Skin epidermis (tissue), 12 donors: ENCODE measurements around the gene MYRIP.
A peak's percentile ranks its signal among the peaks of the same experiment; 100 is the strongest.
"Not testable (repeated sequence)": the region's sequence is repeated elsewhere in the genome, so short reads cannot be mapped to it uniquely, and the experiment has no call there.

ENCODE experiments used
- H3K27ac ChIP-seq, 21 experiments: fragments of 200-600 bp; sonication (generic) in 11 of 21; one replicate each; pipeline ENCODE4 v1.5.0; 2020; ENCODE audit warnings: mild to moderate bottlenecking in 3 of 21, inconsistent platforms in 2 of 21, moderate library complexity in 2 of 21
- H3K4me3 ChIP-seq, 7 experiments: fragments of 200-600 bp; sonication (generic) in 2 of 7; one replicate each; pipeline ENCODE4 v1.5.0; 2020; ENCODE audit warnings: inconsistent platforms in 2 of 7, mild to moderate bottlenecking in 2 of 7, moderate library complexity in 1 of 7

Gene MYRIP

DNA sequence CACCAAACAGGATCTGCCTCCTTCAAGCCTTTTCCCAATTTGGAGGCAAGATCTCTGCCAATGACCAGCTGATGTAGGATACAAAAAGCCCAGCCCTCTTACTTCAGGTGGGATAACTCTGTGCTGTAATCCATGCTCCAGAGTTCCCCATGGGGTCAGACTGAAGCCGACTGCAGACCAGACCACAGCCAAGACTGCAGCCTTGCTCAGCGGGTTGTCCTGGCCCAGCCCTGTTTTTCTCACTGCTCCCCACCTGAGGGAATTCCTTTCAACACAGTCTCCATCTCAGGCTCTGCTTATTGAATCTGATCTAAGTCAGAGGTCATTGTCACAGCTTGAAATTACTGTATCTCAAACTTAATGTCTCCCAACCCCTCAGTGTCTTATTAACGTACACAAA is 207.0 kb downstream of the MYRIP start:
- Histone ChIP-seq H3K27ac (no peak overlapping the region), H3K4me3 (no peak overlapping the region)

DNA sequence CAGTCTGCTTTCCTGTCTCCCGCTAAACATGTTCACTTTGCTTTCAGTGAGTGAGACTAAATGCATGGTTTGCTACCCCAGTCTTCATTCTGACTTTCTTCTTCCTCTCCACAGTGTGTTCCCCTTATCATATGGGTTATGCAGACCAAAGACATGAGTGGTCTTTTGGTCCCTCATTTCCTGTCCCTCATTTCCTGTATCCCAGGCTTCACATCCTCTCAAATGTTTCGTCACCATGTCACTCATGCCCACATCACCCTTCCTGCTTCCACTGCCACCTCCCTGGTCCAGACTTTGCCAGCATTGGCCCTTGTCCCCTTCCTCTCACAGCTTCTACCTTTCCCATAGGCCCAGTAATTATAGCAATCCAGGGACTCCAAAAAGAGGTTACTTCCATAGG is 209.0 kb downstream of the MYRIP start:
- Histone ChIP-seq H3K4me3 (no peak overlapping the region), H3K27ac (no peak overlapping the region)

DNA sequence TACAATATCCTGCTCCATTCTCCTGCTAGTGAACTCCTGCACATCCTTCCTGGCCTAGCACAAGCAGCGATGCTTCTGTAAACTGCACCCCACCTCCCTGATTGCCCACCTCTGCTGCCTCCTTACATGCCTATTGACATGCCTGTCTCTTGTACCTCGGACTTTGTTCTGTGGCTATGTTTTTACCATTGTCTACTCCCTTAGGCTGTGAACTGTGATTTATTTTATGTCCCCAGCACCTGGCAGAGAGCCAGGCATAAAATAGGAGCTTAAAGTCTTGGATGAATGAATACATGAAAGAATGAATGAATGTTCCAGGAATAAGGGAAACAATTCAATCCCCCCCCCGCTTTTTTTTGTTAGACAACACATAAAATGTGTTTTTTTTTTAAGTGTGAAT is 210.0 kb downstream of the MYRIP start:
- Histone ChIP-seq H3K27ac (no peak overlapping the region), H3K4me3 (no peak overlapping the region)

DNA sequence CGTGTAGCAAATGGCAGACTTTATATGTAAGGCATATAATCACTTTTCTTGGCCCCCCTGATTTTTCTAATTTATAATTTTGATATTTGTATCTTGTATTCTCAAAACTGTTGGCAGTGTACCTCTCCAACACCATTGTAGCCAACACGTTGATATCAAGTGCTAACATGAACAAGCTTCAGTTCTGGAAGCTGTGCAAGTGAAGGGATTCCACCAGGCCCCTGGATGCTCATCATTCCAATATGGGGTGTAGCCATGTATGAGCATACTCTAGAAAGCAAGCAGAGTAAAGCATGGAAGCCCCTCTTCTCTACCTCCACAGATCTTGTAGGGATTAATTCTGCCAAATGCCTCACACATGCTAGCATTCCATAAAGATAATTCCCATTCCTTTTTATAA is 211.3 kb downstream of the MYRIP start:
- no peak overlapping the region for H3K27ac ChIP-seq
- no peak overlapping the region for H3K4me3 ChIP-seq

DNA sequence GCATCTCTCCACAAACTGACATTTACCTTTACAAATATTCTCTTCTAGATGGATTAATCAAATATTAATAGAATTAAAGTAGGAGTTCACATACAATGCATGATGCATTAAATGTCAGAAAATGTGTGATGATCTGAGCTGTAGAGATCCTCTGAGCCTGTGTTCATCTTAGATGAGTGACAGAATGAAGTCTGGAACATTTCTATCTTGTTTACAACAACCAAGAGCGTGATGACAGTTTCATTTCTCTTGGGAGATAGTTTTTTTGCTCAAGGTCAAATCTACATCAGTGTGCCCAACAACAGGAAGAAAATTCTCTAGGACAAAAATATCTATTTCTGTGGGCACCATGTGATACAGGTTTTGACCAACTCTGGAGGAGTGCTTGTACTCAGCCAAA is 211.9 kb downstream of the MYRIP start:
- Histone ChIP-seq H3K4me3 (no peak overlapping the region), H3K27ac (no peak overlapping the region)

DNA sequence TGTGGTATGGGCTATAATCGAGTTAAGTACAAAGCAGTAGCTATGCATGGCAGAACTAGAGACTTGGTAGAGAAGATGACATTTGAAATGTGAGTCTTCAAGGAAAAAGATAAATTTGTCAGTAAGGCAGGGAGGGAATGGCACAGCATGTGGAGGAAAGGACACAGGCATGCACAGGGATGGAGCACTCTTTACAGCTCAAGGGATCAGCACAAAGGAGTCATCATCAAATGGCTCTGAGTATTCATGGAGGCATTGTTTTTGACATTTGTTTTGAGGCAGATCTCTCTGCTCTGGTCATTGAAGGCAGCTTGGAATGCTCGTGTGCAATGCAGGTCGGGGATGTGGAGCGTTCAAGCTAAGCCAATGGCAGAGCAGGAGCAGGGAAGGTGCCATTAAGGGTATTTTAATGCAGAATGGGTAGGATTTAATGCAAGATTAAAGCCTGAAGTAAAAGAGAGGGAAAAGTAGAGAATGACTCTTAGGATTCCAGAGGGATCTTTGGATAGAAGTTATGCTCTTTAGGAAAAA is 213.0 kb downstream of the MYRIP start:
- H3K27ac ChIP-seq = no peak overlapping the region
- H3K4me3 ChIP-seq = no peak overlapping the region

DNA sequence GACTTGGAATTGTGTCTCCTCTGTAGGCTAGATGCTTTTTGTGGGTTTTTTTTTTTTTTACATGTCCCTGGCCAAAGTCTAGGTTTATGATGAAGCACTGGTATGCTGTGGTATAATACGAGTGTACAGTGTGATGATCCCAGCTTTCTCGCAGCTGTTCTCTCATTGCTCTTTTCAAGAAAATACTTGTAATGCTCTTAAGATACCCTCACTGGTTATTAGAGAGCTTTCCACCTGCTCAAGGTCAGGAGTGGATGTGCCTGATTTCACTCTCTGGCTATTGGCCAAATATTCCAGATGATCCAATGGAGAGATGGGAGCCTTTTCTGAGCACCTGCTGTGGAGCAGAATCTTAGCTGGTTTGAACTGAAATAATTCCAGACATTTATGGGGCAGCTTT is 215.1 kb downstream of the MYRIP start:
- H3K4me3 ChIP-seq = no peak overlapping the region
- no peak overlapping the region for H3K27ac ChIP-seq

DNA sequence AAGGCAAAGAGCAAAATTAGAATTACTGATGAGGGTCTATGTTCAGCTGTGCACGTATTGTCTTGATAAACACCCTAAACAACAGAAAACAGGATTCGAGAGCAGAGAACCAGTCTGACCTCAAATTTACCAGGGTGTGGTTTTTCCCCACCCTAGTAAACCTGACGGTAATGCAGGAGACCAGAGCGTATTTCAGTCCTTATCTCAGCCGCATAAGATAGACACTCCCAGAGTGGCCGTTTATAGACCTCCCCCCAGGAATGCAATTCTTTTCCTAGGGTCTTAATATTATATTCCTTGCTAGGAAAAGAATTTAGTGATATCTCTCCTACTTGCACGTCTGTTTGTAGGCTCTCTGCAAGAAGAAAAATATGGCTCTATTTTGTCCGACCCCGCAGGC is 216.5 kb downstream of the MYRIP start:
- H3K4me3 ChIP-seq, H3K27ac ChIP-seq: not testable (repeated sequence)

DNA sequence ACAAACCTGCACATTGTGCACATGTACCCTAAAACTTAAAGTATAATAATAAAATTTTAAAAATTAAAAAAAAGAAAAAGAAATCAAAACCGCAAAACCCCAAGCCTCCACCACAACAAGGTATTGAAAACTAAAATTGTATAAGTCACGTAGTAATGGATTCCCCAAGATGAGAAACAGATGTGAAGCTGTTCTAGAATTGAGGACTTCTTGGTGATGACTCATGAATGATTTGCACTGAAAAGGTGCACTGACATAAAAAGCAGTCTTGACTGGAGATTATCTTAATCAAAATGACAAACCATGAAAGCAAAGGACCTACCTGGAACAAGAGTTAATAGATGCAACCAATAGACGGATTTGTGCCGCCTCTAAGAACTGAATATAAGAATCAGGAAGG is 225.8 kb downstream of the MYRIP start:
- H3K27ac ChIP-seq = no peak overlapping the region
- H3K4me3 ChIP-seq = no peak overlapping the region

DNA sequence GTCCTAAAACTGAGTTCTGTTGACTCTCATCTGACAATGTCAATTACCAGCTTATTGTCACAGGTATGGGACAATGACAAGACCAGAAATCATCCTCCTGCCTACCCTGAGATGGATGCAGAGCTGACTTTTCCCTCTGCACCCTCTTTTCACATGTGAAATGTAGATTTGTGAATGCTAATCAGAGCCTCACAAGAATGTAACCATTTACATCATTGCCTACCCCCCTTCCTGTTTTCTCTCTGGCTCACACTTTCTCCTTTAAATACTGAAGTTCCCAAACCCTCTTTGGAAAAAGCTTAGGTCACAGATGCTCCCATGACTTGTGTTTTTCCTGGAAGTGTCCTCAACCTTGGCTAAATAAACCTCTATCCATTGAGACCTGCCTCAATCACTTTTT is 228.2 kb downstream of the MYRIP start:
- H3K4me3 ChIP-seq = no peak overlapping the region
- no peak overlapping the region for H3K27ac ChIP-seq

DNA sequence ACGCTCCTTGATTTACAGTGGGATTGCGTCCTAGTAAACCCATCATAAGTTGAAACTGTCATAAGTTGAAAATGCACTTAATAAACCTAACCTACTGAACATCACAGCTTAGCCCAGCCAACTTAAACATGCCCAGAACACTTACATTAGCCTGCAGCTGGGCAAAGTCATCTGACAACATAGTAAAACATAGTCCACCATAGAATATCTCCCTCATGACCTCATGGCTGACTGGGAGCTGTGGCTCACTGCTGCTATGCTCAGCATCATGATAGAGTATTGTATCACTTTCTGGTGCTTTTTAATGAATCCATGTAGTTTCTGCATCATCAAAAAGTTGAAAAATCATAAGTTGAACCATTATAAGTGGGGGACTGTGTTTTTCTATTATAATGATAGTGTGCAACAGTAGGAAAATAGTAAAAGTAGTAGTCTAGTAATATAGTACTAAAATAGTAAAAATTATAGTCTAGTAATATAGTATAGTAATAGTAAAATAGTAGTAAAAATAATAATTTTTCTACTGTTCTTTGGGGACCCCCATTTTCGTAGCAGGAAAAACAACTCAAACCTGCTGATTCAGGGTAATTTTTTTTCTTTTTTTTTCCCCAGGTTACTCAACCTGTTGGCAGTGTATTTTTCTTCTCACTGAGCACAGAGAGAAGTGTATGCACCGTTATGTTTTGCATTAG is 233.5 kb downstream of the MYRIP start:
- Histone ChIP-seq H3K4me3 (no peak overlapping the region), H3K27ac (no peak overlapping the region)

DNA sequence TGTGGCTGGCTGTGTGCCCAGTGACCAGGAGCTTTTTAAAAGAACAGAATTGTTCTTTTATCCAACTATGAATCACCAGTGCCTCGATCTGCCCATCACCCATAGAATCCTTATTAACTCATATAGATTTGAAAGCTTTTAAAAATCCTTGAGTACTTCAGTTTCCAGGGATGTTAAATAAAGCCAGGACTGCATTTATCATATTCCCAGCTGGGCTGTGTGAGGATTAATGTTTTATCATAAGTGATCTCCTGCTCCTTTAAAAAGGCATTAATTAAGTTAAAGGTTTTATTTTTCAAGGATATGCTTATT is 234.0 kb downstream of the MYRIP start:
- no peak overlapping the region for H3K4me3 ChIP-seq
- H3K27ac ChIP-seq = no peak overlapping the region

DNA sequence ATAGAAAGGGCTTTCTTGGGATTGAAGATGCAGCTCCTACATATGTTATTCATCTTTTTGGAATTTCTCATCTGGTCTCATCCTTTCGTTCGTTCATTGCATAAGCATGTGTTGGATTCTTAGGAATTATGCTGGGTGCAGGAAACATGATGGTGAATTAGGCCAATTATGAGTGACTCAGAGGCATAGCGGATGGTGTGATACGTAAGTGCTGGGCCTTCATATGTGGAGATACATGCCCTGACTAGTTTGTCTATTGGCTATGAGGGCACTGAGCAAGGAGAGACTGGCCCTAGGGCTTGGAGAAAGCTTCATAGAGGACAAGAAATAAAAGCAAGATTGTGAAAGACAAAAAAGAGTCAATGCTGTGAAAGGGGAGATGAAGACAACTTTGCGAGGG is 235.1 kb downstream of the MYRIP start:
- peak overlapping the region in 4 of 21 experiments; percentile 24 to 57 (median 48) for H3K27ac ChIP-seq
- no peak overlapping the region for H3K4me3 ChIP-seq

DNA sequence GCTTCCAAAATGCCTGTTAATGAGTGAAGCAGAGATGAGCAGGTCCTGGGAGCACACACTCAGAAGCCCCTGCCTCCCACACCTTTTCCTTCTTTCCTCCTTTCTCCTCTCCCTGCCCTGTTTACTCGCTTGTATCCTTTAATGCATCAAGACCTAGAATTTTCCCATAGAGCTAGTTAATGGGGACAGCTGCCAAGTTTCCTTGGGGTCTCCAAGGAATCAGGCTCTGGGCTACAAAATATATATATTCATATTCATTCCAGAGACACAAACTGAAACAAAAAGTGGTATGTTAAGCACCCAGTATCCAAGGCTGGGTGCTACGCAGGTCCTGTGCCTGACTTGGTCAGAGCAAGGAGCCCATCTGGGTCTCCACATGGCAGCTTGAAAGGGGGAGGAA is 235.6 kb downstream of the MYRIP start:
- Histone ChIP-seq H3K27ac (peak overlapping the region in 5 of 21 experiments; percentile 15 to 57 (median 48)), H3K4me3 (no peak overlapping the region)

DNA sequence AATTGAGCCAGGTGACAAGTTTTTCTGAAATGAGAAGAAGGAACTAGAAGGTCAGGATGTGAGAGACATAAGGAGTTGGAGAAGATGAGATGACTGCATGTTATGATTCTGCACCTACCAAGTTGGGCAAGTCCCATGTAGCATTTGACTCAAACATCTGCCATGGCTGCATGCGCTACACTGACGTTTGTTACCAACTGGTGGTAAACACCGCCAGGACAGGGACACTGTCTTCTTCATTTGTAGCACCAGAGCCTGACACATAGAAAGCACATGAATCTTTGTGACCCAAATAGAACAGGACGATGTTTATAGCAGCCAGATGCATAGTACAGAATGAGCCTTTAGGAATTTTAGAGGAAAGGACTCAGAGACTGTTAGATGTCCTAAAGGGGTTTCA is 236.7 kb downstream of the MYRIP start:
- H3K4me3 ChIP-seq = no peak overlapping the region
- H3K27ac ChIP-seq = no peak overlapping the region

DNA sequence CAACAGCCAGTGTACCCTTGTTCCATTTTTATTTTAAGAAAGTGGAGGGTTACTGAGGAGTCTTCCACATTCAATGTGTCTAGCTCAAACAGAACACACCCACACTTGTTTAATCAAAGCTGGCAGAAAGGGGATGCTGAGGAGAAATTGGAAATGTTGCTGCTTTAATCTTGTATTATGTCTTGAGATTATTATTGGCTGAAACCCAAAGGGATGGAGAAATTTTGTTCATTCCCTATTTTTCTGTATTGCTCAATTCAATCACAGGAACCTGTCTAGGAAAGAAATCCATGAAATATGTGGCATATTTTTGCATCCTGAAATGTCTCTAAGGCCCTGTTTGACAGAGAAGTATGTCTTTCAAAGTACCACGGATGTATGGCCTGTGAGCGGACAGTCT is 238.0 kb downstream of the MYRIP start:
- no peak overlapping the region for H3K27ac ChIP-seq
- H3K4me3 ChIP-seq = no peak overlapping the region

DNA sequence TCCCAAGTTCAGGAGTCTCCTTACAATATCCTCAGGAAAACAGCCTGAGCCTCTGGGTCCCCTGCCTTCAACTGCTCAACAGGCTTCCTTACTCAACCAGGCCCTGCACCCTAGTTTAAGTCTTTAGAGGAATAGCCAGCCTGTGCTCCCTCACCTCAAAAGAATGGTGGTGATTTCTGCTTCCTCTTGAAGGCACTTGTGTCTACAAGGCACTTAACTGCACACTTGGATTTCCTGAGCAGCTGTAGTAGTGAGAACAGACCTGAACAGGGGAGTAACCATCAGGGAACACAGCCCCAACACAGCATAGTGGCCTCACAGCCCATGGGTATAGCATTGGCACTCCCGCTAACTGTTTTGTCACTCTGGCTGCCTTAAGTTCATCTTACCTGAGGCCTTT is 244.3 kb downstream of the MYRIP start:
- Histone ChIP-seq H3K4me3 (no peak overlapping the region), H3K27ac (no peak overlapping the region)

DNA sequence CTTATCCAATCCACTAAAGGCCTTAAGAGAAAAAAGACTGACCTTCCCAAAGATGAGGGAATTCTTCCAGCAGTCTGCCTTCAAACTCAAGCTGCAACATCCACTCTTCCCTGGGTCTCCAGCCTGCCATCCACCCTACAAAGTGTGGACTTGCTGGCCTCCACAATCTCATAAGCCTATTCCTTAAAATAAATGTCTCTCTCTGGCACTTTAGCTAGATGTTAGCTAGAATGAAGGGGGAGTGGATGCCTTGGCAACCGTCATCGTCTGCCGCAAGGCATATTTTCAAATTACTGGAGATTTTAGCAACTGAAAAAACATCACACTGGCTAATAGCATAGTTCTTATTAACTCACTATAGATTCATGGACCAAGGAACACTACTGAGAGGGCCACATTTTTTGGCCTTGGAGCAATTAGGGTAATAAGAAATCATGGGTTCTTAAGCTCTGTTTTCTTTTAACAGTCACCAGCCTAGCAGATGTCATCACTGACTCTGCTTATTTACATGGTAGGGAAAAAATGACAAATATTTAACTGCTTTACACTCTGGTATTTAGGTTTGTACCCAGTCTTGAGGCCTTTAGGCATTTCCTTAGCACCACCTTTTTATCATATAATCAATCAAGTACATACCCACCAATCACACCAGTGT is 245.3 kb downstream of the MYRIP start:
- Histone ChIP-seq H3K4me3 (no peak overlapping the region), H3K27ac (no peak overlapping the region)

DNA sequence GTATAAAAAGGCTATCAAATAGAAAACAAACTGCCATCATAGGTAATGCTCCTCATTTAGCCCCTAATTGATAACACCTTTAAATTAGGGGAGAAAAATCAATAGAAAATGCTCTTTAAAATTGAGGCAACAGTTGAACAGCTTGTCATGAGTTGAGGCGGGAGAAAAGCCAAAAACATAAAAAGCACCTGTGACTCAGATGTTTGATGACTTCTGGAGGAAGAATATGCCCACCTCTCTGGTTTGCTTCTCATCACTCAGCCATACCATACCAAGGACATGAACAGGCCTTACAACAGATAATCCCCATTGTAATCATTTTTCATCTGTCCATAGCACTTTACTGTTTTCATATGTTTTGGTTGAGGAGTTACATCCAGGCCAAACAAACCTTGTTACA is 246.0 kb downstream of the MYRIP start:
- H3K4me3 ChIP-seq = no peak overlapping the region
- no peak overlapping the region for H3K27ac ChIP-seq

DNA sequence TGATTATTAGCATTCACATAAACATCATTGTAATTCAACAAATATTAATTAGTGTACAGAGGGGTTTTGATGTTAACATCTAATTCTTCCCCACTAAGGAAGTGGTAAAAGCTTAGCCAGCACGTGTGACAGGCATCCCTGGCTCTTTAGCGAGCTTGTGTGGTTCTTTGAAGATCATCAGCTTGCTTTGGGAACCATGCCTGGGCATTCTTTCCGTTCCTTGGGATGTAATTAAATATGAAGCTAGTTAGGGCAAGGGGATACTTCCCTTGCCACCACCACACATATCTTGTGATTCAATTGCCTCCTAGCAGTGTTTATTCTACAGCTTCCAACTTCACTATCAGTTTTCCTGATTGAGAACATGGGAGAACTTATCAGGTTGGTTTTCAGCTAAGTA is 246.5 kb downstream of the MYRIP start:
- Histone ChIP-seq H3K4me3 (no peak overlapping the region), H3K27ac (no peak overlapping the region)

DNA sequence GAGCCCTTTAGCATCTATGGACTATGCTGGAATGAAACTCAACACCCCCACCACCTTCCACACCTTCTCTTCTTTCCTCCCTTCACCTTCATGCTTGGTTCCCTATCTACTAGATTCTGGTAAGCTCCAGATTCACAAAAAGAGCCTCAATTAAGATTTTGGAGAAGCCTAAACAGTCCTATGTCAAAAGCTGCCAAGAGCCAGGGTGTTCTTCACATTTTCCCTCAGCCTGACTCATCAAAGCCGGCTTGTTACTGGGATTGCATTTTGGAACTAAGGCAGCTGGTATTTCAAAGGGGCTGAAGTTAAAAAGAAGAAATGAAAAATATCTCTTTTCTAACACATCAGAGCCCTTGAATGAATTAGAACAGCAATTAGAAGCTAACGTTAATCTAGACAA is 247.7 kb downstream of the MYRIP start:
- Histone ChIP-seq H3K4me3 (no peak overlapping the region), H3K27ac (no peak overlapping the region)

DNA sequence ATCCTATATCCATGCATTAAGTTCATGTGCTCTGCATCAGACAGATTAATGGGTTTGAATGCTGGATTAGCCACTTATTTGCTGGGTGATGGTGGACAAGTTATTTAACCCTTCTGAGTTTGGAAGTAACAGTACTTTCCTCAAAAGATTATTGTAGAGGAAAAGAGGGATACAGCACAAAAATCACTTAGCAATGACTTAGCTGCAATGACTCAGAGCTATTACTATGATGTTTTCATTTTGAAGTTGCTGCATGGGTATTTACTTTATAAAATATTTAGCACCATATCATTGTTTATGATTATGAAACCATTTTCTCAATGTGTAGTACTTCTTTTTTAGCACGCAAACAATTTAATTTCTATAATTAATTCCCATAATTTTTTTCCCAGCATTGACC is 248.4 kb downstream of the MYRIP start:
- Histone ChIP-seq H3K27ac (no peak overlapping the region), H3K4me3 (no peak overlapping the region)
